Endodermal cell (in vitro differentiated cells): Measurements from ENCODE around the gene PDP2. TPM values are rescaled to one million over a fixed set of nuclear protein-coding genes. Genes with fewer than 3 reads are reported as not detected.
A peak's percentile ranks its signal among the peaks of the same experiment; 100 is the strongest.

ENCODE experiments used
- DNase-seq: peaks from one replicate; pipeline ENCODE4 v3.0.0-alpha.2; 2017
- H3K27ac ChIP-seq: 2 replicates; pipeline ENCODE4 v1.5.1; 2013; ENCODE audit warnings: mild to moderate bottlenecking, low read depth, low read length, moderate library complexity
- H3K27me3 ChIP-seq: 2 replicates; pipeline ENCODE4 v1.6.1; 2013; ENCODE audit warnings: mild to moderate bottlenecking, low read length, moderate library complexity; ENCODE audit not compliant: insufficient read depth, control insufficient read depth, poor library complexity, severe bottlenecking
- H3K36me3 ChIP-seq: 2 replicates; pipeline ENCODE4 v1.7.0; 2013; ENCODE audit warnings: mild to moderate bottlenecking, low read length, moderate library complexity; ENCODE audit not compliant: control insufficient read depth, insufficient read depth
- H3K4me1 ChIP-seq: one replicate; pipeline ENCODE4 v1.7.0; 2013; ENCODE audit warnings: low read length; ENCODE audit not compliant: control insufficient read depth, insufficient read depth
- H3K4me3 ChIP-seq: 2 replicates; pipeline ENCODE4 v1.5.1; 2013; ENCODE audit warnings: mild to moderate bottlenecking, low read length, moderate library complexity
- H3K9ac ChIP-seq: 2 replicates; pipeline ENCODE4 v1.6.1; 2013; ENCODE audit warnings: mild to moderate bottlenecking, low read length, moderate library complexity; ENCODE audit not compliant: poor library complexity, severe bottlenecking; ENCODE audit errors: extremely low read depth
- H3K9me3 ChIP-seq: 2 replicates; pipeline ENCODE4 v1.6.1; 2013; ENCODE audit warnings: mild to moderate bottlenecking, low read length, moderate library complexity; ENCODE audit not compliant: control insufficient read depth
- H3K27ac Mint-ChIP-seq: 2 replicates; pipeline ENCODE4 v1.8.0; 2020; ENCODE audit warnings: mixed read lengths
- H3K27me3 Mint-ChIP-seq: 2 replicates; pipeline ENCODE4 v1.8.0; 2021; ENCODE audit warnings: mild to moderate bottlenecking, mixed read lengths; ENCODE audit not compliant: insufficient read depth
- H3K36me3 Mint-ChIP-seq: 2 replicates; pipeline ENCODE4 v1.8.0; 2020; ENCODE audit warnings: low read depth, mixed read lengths
- H3K4me1 Mint-ChIP-seq: 2 replicates; pipeline ENCODE4 v1.8.0; 2020; ENCODE audit warnings: mixed read lengths
- H3K4me3 Mint-ChIP-seq: 2 replicates; pipeline ENCODE4 v1.8.0; 2020; ENCODE audit warnings: mild to moderate bottlenecking, moderate library complexity, mixed read lengths
- H3K9me3 Mint-ChIP-seq: 2 replicates; pipeline ENCODE4 v1.8.0; 2020; ENCODE audit warnings: mild to moderate bottlenecking, mixed read lengths
- CTCF ChIP-seq: fragments of 200-600 bp; sonication (generic); conservative IDR thresholded peaks from 2 replicates; pipeline ENCODE4 v1.5.0; 2021; ENCODE audit warnings: antibody characterized with exemption, mild to moderate bottlenecking
- whole genome bisulfite sequencing, 2 experiments: methylation state at CpG; one replicate each; pipeline versions ENCODE4 v1.1.5 to v1.1.7; 2013; ENCODE audit warnings: missing lambda C conversion rate in 2 of 2, mixed read lengths in 1 of 2; ENCODE audit not compliant: insufficient coverage in 1 of 2, insufficient read length in 1 of 2; 5-methylcytosine and 5-hydroxymethylcytosine counted together
- total RNA-seq, 2 donors: library from RNA; stranded (reverse); fragmentation: NEBNext Ultra II Directional in 1 of 2; extraction: Animal tissue kit (Norgen Biotek cat#: 25700) in 1 of 2; gene quantifications; 2 replicates in 1 of 2; 3 replicates in 1 of 2; pipeline ENCODE4 v1.2.1, GENCODE V29; 2021

PDP2 gene
- total RNA-seq, 2 donors from 2014 or later = 23.1 to 31.5 TPM

GRCh38 chr16:66882702-66883101 is 2.4 kb downstream of the PDP2 start:
- Histone ChIP-seq H3K4me1 (peaks cover 11% of the 10 kb centered on the region), H3K4me3 (no peak overlapping the region), H3K36me3 (peaks cover 21% of the 10 kb centered on the region), H3K27me3 (no peaks in the 10 kb centered on the region), H3K9me3 (no peaks in the 10 kb centered on the region), H3K27ac (no peak overlapping the region), H3K9ac (no peak overlapping the region)
- Mint-ChIP-seq H3K4me3 (no peak overlapping the region), H3K9me3 (no peaks in the 10 kb centered on the region), H3K36me3 (peaks cover 20% of the 10 kb centered on the region), H3K4me1 (peaks cover 26% of the 10 kb centered on the region), H3K27me3 (peaks cover 8% of the 10 kb centered on the region), H3K27ac (no peak overlapping the region)
- TF ChIP-seq CTCF = no peak
- WGBS, 2 experiments = 91 to 96% methylated on average over 3 of the region's 3 CpGs
- no peak for DNase-seq

- Mint-ChIP-seq H3K27ac (no peak overlapping the region), H3K36me3 (peaks cover 28% of the 10 kb centered on the region), H3K4me1 (peaks cover 22% of the 10 kb centered on the region), H3K27me3 (no peaks in the 10 kb centered on the region), H3K9me3 (no peaks in the 10 kb centered on the region), H3K4me3 (no peak overlapping the region)
- Histone ChIP-seq H3K27me3 (no peaks in the 10 kb centered on the region), H3K36me3 (peaks cover 21% of the 10 kb centered on the region), H3K4me3 (peak overlapping the region; percentile 7), H3K27ac (no peak overlapping the region), H3K4me1 (peaks cover 11% of the 10 kb centered on the region), H3K9ac (no peak overlapping the region), H3K9me3 (no peaks in the 10 kb centered on the region)
- DNase-seq = peak; percentile 40
- 93 to 95% methylated on average over 11 to 12 of the region's 12 CpGs for WGBS, 2 experiments
- no peak for TF ChIP-seq CTCF
These were observed 5.2 kb downstream of the PDP2 start for GRCh38 chr16:66885491-66885890.

- peak overlapping the region; percentile 75 for H3K27ac Mint-ChIP-seq
- TF ChIP-seq CTCF = no peak
- H3K9ac ChIP-seq = peak overlapping the region; percentile 14
- H3K27me3 ChIP-seq = no peaks in the 10 kb centered on the region
- H3K27ac ChIP-seq = no peak overlapping the region
- H3K9me3 ChIP-seq = no peaks in the 10 kb centered on the region
- peaks cover 11% of the 10 kb centered on the region for H3K4me1 ChIP-seq
- no peak overlapping the region for H3K4me3 Mint-ChIP-seq
- DNase-seq = no peak
- H3K27me3 Mint-ChIP-seq = no peaks in the 10 kb centered on the region
- H3K4me1 Mint-ChIP-seq = peaks cover 22% of the 10 kb centered on the region
- H3K9me3 Mint-ChIP-seq = no peaks in the 10 kb centered on the region
- peak overlapping the region; percentile 7 for H3K4me3 ChIP-seq
- peaks cover 28% of the 10 kb centered on the region for H3K36me3 Mint-ChIP-seq
- WGBS, 2 experiments = 88 to 100% methylated on average over 1 to 2 of the region's 2 CpGs
- peaks cover 24% of the 10 kb centered on the region for H3K36me3 ChIP-seq
These were observed 6.0 kb downstream of the PDP2 start for GRCh38 chr16:66886321-66886720.
